22Rv1 (cell line): ENCODE data around the gene ARHGAP6.

Experiments used
- ZFX ChIP-seq: fragments of 450-650 bp; IDR thresholded peaks from 2 replicates; pipeline ENCODE4 v1.6.1; 2017; ENCODE audit warnings: antibody characterized with exemption, borderline replicate concordance
- TF ChIP-seq, protein P1 (sequence below): fragments of 450-650 bp; IDR thresholded peaks from 2 replicates; pipeline ENCODE4 v1.5.1; 2017; ENCODE audit warnings: mild to moderate bottlenecking

- TF ChIP-seq, protein P1, sequence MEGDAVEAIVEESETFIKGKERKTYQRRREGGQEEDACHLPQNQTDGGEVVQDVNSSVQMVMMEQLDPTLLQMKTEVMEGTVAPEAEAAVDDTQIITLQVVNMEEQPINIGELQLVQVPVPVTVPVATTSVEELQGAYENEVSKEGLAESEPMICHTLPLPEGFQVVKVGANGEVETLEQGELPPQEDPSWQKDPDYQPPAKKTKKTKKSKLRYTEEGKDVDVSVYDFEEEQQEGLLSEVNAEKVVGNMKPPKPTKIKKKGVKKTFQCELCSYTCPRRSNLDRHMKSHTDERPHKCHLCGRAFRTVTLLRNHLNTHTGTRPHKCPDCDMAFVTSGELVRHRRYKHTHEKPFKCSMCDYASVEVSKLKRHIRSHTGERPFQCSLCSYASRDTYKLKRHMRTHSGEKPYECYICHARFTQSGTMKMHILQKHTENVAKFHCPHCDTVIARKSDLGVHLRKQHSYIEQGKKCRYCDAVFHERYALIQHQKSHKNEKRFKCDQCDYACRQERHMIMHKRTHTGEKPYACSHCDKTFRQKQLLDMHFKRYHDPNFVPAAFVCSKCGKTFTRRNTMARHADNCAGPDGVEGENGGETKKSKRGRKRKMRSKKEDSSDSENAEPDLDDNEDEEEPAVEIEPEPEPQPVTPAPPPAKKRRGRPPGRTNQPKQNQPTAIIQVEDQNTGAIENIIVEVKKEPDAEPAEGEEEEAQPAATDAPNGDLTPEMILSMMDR, result no peak
- TF ChIP-seq ZFX, result no peak
Observed at GRCh38 chrX:11566789-11567188, 98.9 kb downstream of the ARHGAP6 start.
